ENCODE data around the gene RAF1.

RAF1 gene

DNA sequence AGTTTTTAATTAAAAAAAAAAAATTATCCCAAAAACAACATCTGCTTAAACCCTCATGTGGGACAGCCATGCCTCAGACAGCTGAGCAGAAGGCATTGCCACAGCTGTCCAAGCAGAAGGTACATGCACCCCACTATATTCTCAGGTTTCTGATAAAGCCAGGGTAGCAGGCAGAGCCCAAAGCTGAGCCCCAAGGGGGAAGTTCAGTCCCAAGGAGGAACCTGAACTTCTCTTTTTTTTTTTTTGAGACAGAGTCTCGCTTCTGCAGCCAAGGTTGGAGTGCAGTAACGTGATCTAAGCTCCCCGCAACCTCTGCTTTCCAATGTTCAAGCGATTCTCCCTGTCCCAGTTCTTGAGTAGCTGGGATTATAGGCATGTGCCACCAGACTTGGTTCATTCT, 73.8 kb downstream of the RAF1 start:
- DNase-seq, result no peak

DNA sequence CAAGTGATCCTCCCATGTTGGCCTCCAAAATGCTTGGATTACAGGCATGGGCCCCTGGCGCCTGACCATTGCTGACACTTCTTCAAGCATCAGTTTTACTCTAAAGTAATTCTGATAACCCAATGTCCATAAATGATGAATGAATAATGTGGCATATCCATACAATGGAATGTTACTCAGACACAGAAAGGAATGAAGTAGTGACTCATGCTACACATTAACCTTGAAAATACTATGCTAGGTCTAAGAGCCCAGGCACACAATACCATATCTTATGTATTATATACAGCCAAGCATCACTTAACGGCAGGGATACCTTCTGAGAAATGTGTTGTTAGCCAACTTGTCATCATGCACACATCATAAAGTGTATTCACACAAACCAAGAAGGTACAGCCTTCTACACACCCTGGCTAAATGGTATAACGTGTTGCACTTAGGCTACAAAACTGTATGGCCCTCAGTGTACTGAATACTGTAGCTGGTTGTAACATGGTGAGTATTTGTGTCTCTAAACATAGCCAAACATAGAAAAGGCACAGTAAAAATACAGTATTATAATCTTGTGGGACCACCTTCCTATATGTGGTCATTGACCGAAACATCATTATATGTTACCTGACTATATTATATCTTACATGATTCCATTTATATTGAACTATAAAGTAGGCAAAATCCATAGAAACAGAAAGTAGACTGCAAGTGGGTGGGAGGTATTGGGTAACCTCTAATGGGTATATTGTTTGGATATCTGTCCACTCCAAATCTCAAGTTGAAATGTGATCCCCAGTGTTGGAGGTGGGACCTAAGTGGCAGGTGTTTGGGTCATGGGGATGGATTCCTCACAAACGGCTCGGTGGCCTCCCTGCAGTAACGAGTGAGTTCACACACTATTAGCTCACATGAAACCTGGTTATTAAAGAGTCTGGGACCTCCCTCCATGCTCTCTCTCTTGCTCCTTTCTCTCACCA, 75.6 kb downstream of the RAF1 start:
- no peak for DNase-seq

DNA sequence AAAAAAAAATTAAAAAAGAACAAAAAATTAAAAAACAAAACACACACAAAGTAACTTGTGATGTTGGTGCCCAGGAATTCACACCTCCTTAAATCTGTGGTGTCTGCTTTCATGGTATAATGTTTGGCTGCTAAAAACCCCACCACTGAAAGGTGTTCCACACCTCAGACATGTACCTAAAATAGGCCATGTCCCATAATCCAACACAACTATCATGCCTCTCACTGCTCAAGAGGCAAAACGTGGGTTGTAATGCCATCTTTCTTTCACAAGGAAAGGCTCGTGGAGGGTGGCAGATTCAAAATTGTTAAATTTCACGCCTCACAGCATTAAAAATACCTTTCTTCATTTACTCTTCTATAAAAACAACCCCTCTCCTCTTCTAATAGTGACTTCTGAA, 77.5 kb downstream of the RAF1 start:
- no peak for DNase-seq

DNA sequence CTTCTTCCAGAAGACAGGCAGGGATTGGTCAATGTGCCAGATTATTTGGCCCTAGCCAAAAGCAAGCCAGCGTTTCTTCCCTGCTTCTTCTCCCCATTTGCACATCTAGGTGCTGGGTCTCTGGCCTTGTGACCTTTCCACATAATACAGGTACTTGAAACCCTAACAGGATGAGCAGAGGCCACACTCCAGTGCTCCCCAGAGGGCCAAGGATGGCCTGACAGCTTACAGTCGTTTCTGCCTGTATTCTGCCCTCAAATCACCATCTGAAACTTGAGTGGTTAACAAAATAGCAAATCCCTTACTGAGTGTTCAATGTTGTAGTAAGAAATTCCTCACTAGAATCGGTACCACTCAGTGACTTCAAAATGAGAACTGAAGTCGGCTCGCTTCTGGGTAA, 77.9 kb downstream of the RAF1 start:
- DNase-seq, result no peak

DNA sequence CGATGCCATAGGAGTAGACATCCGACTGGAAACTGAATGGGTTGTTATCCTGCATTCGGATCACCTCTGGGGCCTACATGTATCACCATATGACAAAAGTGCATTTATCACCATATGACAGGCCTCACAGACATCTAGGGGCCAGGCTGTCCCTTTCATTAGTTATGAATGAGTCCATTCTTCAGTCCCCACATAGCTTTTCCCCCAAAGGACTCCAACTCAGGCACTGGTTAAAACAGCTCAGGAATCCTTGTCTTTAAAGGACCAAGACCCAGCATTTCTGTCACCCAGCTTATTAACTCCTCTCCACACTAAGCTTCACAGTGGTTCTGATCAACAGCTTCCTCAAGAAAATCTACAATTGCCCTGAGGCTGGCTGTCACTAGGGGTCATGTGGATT, 78.7 kb downstream of the RAF1 start:
- DNase-seq, result no peak

DNA sequence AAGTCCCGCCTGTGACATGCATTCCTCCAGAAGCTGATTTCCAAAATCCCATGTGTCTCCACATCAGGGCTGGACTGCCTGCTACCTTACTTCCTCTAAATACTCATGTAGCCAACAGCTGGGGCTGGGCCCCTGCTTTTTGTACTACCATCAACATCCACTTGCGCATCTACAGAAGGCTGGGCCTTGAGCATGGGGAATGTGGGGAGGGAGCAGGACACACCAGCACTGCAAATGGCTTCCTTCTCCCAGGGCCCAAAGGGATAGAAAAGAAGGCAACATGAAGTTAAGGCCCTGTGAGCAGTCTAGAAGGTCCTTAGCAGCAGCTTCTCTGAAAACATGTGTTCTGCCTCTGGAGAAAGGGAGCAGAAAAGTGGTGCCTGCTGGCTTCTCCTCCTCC, 79.8 kb downstream of the RAF1 start:
- no peak for DNase-seq

DNA sequence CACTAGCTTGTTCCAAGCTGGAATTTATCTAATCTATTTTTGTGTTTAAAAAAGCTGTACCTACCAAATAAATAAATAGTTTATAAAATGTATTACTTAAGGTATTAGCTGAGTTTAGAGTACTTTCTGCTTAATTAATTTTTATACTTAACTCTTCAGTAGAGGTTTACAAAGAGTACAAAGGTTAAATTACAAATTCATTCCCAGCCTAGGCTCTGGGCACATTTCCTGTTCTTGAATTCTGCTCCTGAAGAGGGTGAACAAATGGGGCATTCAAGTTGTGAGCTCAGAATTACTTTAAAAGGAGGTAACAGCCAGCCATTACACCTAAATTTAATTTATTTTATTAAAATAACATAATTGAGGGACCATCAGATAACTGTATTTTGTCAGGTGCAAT, 80.6 kb downstream of the RAF1 start:
- DNase-seq, result no peak

DNA sequence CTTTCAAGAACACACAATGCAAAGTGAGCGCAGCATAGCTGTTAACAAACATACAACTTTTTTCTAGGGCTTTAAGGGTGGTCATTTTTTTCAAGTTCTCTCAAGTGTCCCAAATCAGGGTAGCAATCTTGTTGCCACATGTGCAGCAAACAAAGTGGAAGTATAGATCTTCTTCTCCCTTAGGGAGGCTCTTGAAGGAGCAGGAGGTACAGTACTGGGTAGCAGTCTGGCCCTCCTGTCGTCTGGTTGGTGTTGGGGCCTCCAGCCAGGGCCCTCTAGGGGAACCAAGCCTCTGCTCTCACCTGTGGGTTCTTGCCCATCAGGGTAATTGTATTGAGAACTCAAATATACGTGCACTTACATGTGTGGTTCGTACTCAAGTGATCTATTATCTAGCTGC, 81.2 kb downstream of the RAF1 start:
- DNase-seq, result no peak

DNA sequence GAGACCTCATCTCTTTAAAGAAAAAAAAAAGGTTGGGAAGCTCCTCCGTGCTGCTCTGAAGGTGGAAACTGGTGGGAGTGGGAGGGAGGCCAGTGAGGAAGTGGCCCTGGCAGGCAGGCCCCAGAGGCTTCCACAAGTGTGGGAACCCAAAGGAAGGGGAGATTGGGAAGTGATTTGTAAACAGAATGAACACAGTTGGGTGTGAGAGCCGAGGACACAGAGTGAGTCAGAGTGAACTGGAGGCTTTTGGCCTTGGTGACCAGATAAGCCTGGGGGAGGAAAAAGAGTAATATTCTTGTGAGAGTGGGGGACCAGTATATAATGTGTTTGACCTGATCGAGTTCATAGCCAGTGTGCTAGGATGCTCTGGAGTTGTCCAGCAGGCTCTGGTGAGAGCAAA, 84.0 kb downstream of the RAF1 start:
- DNase-seq, result no peak

DNA sequence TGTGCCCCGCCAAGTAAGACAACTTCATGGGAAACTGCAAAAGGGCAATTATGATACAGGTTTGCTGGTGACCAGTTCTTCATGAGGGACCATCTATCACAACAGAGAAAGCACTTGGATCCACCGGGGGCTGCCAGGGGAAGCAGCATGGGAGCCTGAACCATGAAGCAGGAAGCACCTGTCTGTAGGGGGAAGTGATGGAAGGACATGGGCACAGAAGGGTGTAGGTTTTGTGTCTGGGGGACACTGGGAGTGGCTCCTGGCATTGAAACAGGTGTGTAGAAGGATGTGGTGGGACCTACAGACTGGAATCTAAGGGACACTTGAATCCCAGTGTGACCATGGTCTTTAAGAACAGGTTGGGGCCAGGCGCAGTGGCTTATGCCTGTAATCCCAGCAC, 84.5 kb downstream of the RAF1 start:
- no peak for DNase-seq

DNA sequence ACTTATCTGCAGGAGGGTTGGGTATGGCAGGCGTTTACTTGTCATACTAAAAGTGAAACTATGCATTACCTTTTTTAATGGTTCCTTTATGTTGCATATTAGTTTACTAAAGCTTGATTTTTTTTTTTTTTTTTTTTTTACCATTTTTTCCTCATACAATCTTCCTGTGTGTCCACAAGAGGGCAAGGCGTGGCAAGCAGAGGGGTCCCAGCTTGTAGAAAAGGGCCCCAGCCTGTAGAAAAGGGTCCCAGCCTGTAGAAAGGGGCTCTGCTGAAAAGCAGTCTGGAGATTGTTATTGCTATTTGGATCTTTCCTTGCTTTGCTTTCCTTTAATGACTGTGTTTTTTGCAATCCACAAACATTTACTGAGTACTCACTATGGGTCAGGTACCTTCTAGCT, 85.2 kb downstream of the RAF1 start:
- no peak for DNase-seq

DNA sequence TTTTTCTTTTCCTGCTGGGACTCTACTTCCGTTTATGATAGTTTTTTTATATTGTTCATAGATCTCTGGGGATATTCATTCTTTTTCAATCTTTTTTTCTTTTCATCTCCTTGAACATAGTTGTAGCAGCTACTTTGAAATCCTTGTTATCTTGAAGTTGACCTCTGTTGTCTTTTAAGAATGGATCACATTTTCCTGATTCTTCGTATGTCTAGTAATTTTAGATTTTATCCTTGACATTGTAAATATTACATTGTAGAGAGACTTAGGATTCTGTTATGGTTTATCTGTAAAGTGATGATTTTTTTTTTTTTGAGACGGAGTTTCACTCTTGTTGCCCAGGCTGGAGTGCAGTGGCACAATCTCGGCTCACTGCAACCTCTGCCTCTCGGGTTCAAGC, 86.5 kb downstream of the RAF1 start:
- DNase-seq, result no peak

DNA sequence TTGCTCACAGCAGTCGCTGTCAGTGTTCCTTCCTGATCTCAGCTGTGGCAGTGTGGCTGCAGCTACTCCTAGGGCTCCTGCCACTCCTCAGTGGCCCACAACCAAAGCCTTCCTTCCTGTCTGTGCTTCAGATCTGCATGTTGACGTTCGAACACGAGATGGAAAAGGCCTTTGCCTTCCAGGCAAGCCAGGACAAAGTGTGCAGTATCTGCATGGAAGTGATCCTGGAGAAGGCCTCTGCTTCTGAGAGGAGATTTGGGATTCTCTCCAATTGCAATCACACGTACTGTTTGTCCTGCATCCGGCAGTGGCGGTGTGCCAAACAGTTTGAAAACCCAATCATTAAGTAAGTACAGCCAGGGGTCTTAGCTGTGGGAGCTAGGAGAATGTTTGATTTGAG, 89.3 kb downstream of the RAF1 start:
- no peak for DNase-seq

DNA sequence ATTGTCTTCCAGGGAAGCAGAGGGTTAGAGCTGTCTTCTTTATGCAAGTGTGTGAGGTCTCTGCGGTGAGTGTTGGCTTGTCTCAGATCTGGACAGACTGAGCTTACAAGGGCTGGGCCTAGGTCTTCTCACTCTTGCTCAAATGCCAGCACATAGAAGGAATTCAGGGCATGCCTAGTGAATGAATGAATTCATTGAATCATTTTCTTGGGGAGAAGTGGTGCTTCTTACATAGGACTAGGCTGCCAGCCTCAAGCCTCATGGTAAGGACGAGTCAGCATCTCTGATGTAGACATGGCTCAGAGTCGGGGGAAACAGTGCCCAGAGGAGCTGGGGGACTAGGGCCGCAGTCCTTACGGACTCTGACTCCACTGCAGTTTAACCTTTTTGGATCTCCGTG, 89.8 kb downstream of the RAF1 start:
- DNase-seq, result no peak

DNA sequence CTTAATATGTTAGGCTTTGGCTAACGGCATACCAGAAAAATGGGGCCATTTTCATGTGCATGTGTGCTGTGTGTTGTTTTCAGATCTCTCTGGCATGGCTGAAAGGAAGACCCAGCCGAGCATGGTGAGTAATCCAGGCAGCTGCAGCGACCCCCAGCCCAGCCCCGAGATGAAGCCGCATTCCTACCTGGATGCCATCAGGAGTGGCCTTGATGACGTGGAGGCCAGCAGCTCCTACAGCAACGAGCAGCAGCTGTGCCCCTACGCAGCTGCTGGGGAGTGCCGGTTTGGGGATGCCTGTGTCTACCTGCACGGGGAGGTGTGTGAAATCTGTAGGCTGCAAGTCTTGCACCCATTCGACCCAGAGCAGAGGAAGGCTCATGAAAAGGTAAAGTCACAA, 91.9 kb downstream of the RAF1 start:
- DNase-seq, result no peak

DNA sequence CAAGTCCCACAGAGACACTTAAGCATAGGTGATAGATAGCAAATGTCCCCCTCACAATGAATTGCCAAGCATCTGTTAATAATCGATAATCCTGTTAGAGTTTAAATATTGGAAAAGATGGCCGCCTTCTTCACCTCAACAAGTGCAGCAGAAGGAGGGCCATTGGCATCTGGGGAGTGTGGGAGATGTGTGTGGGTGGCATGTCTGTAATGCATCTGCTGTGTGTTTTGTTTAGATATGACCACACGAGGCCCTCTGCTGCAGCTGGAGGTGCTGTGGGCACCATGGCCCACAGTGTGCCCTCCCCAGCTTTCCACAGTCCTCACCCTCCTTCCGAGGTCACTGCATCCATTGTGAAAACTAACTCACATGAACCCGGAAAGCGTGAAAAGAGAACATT, 94.1 kb downstream of the RAF1 start:
- no peak for DNase-seq

DNA sequence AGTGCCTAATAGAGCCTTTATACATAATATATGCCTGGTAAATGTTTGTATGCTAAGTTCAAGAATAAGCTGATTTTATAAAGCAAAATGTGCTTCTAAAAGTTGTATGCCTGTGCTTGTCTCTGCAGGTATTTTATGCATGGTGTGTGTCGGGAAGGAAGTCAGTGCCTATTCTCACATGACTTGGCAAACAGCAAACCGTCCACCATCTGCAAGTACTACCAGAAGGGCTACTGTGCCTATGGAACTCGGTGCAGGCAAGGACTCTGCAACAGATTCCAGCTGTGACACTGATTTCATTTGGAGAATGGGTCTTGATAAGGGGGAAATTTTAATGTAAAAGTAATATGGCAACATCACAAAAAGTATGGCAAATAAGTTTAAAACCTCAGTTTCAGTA, 95.2 kb downstream of the RAF1 start:
- DNase-seq, result no peak

DNA sequence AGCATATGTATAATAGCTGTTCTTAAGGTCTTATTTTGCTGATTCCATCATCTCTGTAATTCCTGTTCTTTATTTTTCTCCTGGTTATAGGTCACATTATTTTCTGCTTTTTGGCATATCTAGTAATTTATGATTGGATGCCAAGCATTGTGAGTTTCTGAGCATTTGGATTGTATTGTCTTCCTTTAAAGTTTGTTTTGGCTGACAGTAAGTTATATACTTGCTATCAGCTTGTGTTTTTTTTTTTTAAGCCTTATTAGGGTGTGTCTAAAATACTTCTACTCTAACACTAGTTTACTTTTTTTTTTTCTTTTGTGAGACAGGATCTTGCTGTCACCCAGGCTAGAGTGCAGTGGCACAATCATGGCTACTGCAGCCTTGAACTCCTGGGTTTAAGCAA, 96.9 kb downstream of the RAF1 start:
- DNase-seq, result no peak

DNA sequence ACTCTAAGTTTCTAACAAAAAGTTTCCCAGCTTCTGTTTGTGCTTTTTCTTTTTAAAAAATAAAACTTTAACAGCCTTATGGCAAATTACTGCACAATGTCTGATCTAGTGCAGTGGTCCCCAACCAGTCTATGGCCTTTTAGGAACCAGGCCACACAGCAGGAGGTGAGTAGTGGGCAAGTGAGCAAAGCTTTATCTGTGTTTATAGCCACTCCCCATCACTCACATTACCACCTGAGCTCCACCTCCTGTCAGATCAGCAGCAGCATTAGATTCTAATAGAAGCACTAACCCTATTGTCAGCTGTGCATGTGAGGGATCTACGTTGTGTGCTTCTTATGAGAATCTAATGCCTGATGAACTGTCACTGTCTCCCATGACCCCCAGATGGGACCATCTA, 101.5 kb downstream of the RAF1 start:
- no peak for DNase-seq

DNA sequence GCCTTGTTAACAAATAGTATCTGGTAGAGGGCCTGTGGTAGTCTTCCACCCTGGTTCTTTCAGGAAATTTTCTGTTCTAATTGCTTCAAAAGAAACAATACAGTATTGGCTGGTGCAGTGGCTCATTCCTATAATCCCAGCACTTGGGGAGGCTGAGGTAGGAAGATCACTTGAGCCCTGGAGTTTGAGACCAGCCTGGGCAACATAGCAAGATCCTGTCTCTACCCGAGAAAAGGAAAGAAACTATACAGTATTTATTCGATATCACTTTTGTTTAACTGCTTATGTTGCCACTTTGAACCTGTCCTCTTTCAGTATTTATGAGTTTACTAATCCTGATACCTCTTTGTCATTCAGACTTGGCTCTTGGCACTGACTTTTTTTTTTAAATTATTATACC, 102.5 kb downstream of the RAF1 start:
- no peak for DNase-seq

DNA sequence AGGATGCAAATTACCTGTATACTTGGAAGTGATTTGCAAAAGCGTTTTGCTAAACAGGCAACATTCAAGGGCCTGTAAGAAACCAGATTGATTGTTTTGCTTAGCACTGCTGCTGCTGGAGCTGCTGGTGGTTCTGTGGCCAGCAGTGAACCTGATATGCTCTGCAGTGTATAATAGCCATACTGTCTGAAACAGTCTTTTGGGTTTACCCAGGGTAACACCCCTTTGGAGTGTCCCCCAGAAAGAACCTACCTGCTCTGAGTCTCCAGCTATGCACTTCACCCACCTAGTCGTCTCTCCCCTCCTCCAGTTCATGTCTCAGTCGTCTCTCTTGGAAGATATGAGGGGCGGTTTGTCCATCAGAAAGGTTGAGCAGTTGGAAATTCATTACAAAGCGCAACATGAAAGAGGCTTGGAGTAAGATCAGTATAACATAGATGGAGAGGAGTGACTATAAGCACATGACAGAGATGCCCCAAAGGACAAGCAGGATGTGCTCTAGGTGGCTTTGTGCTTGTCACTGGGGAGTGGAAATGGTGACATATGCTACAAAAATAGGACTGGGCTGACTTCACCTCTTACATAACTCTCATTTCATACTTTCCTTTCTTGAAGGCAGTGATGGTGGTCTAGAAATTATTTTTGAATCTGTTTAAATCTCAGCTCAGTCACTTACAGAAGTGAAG, 103.3 kb downstream of the RAF1 start:
- no peak for DNase-seq

DNA sequence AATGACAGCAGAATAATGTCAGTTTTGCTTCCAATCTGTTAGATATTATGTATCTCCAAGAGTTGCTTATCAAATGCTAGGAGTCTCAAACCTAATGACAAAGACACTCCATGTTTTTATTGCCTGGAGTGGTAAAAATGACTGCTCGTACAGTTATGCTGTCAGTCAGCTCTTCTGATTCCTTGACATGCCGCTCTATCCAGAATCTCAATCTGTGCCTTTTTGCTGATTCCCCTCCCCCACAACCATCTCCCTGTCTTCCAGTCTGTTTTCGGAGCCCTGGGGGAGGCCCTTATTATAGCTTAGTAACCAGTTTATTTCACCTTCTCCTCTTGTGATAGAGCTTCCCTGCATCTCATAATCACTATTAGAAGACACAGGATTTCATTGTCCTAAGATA, 104.4 kb downstream of the RAF1 start:
- DNase-seq, result no peak

DNA sequence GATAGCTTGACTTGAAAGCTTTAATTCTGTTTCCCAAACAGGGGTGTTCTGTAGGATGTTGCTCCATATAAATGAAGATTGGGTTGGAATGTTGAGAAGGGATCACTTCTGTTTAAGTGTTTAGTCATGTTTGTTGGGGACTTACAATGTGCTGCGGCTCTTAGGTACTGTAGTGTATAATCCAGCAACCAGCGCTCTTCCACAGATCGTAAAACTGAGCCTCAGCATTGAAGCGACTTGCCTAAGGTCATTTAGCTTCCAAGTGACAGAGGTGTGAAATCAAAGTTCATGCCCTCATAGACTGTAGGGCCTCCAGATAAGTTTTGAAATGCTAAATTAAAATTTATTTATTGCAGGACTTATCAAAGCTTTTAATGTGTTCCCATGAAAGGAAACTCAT, 105.2 kb downstream of the RAF1 start:
- no peak for DNase-seq

DNA sequence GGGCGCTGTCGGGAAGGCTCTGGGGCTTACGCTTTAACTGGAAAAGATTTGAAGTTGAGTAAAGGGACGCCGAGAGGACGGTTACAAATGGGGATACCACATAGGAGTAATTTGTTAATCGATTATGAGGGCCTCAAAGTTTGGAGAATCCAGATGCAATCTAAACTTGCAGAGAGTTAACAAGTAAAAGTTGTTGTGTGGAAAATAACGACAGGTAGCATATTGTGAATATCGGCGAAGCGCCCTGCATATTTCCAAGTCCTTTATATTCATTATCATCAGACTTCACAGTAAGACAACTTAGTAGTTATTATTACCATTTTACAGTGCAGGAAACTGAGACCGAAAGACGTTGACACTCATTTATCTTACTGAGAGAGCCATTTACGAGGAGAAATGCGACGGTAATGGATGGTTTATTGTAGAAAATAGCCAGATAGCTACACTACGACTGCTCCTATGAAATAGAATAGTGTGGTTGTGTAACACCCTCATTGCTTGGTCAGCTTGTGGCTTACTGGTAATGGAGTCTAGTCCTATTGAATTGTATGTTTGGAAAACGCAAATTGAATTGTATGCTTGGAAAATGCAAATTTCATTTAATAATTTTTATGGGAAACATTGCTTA, 106.3 kb downstream of the RAF1 start:
- no peak for DNase-seq

Data from activated CD4-positive, alpha-beta T cell treated with anti-CD3 and anti-CD28 coated beads, Interleukin-2, amount 50 U/mL, for 4 hours (primary cell).